ENCODE measurements around the gene EXOC1L. TPM values are rescaled to one million over a fixed set of nuclear protein-coding genes. Genes with fewer than 3 reads are reported as not detected.

Gene EXOC1L
- total and polyA plus RNA-seq, 2 of the 13 experiments (the other 11 are each of a cell fraction or from before 2014, with no cell fraction given) = not detected

DNA sequence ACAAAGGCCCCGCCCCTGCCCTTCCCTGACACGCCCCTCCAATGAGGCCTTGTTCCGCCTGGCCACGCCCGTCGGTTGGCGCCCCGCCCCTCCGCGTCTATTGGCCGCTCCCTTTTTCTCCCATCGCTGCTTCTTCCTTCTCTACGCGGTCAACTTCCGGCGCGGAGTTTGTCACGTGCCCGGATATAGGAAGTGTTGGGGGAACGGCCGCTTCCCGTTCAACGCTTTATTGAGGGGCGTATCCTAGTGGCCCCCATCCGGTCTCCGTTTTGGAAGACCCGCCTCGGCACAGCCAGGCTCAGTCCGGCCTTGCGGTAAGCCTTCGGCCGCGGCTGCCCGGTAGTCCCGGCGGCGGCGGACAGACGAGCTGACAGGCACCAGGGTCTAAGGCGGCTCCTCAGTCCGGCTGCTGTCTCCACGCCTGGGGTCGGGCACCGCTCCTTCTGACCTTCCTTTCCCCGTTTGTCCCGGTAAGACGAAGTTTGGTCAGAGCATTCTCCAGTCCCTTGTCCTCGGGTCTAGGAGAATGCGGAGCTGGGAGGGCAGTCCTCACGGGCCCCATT lies 34.0 kb downstream of the EXOC1L start, which contains the start of gene EXOC1 (continued):
- TF ChIP-seq, protein P1, sequence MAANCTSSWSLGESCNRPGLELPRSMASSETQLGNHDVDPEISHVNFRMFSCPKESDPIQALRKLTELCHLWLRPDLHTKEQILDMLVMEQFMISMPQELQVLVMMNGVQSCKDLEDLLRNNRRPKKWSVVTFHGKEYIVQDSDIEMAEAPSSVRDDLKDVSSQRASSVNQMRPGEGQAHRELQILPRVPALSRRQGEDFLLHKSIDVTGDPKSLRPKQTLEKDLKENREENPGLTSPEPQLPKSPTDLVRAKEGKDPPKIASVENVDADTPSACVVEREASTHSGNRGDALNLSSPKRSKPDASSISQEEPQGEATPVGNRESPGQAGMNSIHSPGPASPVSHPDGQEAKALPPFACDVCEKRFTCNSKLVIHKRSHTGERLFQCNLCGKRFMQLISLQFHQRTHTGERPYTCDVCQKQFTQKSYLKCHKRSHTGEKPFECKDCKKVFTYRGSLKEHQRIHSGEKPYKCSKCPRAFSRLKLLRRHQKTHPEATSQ (CRISPR knock-in tag; IDR thresholded peaks at IDR 0.05; ENCODE audit: borderline replicate concordance) = no peak
- TF ChIP-seq, protein P2, sequence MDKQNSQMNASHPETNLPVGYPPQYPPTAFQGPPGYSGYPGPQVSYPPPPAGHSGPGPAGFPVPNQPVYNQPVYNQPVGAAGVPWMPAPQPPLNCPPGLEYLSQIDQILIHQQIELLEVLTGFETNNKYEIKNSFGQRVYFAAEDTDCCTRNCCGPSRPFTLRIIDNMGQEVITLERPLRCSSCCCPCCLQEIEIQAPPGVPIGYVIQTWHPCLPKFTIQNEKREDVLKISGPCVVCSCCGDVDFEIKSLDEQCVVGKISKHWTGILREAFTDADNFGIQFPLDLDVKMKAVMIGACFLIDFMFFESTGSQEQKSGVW (CRISPR knock-in tag; IDR thresholded peaks at IDR 0.05; ENCODE audit: borderline replicate concordance) = no peak
- TF ChIP-seq, protein P3, sequence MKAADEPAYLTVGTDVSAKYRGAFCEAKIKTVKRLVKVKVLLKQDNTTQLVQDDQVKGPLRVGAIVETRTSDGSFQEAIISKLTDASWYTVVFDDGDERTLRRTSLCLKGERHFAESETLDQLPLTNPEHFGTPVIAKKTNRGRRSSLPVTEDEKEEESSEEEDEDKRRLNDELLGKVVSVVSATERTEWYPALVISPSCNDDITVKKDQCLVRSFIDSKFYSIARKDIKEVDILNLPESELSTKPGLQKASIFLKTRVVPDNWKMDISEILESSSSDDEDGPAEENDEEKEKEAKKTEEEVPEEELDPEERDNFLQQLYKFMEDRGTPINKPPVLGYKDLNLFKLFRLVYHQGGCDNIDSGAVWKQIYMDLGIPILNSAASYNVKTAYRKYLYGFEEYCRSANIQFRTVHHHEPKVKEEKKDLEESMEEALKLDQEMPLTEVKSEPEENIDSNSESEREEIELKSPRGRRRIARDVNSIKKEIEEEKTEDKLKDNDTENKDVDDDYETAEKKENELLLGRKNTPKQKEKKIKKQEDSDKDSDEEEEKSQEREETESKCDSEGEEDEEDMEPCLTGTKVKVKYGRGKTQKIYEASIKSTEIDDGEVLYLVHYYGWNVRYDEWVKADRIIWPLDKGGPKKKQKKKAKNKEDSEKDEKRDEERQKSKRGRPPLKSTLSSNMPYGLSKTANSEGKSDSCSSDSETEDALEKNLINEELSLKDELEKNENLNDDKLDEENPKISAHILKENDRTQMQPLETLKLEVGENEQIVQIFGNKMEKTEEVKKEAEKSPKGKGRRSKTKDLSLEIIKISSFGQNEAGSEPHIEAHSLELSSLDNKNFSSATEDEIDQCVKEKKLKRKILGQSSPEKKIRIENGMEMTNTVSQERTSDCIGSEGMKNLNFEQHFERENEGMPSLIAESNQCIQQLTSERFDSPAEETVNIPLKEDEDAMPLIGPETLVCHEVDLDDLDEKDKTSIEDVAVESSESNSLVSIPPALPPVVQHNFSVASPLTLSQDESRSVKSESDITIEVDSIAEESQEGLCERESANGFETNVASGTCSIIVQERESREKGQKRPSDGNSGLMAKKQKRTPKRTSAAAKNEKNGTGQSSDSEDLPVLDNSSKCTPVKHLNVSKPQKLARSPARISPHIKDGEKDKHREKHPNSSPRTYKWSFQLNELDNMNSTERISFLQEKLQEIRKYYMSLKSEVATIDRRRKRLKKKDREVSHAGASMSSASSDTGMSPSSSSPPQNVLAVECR (CRISPR knock-in tag; IDR thresholded peaks at IDR 0.05; ENCODE audit: borderline replicate concordance) = peak; percentile 96
- TF ChIP-seq, protein P4, sequence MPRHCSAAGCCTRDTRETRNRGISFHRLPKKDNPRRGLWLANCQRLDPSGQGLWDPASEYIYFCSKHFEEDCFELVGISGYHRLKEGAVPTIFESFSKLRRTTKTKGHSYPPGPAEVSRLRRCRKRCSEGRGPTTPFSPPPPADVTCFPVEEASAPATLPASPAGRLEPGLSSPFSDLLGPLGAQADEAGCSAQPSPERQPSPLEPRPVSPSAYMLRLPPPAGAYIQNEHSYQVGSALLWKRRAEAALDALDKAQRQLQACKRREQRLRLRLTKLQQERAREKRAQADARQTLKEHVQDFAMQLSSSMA (CRISPR knock-in tag; IDR thresholded peaks at IDR 0.05) = peak; percentile 26; the same call in 1 of the 2 replicates
- TF ChIP-seq, protein P5, sequence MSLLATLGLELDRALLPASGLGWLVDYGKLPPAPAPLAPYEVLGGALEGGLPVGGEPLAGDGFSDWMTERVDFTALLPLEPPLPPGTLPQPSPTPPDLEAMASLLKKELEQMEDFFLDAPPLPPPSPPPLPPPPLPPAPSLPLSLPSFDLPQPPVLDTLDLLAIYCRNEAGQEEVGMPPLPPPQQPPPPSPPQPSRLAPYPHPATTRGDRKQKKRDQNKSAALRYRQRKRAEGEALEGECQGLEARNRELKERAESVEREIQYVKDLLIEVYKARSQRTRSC (CRISPR knock-in tag; IDR thresholded peaks at IDR 0.05; ENCODE audit: low read depth) = no peak
- TF ChIP-seq, protein P6, sequence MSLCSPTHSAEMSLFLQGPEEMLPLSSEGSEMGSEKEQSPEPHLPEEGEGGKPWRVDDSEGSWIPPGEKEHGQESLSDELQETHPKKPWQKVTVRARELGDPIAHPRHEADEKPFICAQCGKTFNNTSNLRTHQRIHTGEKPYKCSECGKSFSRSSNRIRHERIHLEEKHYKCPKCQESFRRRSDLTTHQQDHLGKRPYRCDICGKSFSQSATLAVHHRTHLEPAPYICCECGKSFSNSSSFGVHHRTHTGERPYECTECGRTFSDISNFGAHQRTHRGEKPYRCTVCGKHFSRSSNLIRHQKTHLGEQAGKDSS (CRISPR knock-in tag; IDR thresholded peaks at IDR 0.05; ENCODE audit: borderline replicate concordance, low read depth) = no peak
- TF ChIP-seq ZFAT (CRISPR knock-in tag; conservative IDR thresholded peaks at IDR 0.05) = no peak
- TF ChIP-seq, protein P7, sequence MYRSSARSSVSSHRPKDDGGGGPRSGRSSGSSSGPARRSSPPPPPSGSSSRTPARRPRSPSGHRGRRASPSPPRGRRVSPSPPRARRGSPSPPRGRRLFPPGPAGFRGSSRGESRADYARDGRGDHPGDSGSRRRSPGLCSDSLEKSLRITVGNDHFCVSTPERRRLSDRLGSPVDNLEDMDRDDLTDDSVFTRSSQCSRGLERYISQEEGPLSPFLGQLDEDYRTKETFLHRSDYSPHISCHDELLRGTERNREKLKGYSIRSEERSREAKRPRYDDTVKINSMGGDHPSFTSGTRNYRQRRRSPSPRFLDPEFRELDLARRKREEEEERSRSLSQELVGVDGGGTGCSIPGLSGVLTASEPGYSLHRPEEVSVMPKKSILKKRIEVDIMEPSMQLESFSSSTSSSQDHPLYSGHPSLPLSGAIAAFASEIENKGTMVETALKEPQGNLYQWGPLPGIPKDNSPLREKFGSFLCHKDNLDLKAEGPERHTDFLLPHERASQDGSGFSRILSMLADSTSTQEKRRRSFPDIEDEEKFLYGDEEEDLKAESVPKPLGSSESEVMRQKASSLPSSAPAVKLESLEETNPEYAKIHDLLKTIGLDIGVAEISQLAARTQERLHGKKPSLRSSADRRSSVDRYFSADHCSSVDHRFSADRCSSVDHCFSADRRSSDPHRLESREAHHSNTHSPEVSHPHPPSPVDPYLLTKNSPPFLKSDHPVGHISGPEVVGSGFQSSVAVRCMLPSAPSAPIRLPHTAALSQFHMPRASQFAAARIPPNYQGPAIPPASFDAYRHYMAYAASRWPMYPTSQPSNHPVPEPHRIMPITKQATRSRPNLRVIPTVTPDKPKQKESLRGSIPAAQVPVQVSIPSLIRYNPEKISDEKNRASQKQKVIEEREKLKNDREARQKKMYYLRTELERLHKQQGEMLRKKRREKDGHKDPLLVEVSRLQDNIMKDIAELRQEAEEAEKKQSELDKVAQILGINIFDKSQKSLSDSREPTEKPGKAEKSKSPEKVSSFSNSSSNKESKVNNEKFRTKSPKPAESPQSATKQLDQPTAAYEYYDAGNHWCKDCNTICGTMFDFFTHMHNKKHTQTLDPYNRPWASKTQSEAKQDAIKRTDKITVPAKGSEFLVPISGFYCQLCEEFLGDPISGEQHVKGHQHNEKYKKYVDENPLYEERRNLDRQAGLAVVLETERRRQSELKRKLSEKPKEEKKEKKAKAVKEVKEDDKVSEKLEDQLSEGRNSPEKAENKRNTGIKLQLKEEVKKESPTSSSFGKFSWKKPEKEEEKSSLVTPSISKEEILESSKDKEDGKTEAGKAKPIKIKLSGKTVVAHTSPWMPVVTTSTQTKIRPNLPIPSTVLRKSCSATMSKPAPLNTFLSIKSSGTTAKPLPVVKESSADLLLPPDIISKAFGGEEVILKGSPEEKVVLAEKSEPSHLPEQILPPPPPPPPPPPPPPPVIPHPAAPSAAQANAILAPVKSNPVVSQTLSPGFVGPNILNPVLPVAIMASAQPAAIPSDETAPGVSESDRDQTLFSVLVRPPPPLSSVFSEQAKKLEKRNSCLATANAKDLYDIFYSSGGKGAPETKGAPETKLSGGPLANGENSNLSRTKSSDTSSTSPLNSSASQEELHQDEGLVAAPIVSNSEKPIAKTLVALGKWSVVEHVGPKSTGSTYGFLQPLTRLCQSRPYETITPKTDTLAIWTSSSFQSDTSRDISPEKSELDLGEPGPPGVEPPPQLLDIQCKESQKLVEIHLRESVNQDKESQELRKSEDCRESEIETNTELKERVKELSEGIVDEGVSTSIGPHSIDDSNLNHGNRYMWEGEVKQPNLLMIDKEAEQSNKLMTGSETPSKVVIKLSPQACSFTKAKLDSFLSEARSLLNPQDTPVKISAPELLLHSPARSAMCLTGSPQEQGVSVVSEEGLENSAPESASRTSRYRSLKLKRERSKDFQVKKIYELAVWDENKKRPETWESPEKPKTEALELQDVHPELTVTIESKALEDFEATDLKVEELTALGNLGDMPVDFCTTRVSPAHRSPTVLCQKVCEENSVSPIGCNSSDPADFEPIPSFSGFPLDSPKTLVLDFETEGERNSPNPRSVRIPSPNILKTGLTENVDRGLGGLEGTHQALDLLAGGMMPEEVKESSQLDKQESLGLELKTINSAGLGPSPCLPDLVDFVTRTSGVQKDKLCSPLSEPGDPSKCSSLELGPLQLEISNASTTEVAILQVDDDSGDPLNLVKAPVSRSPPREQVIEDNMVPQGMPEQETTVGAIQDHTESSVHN (CRISPR knock-in tag; IDR thresholded peaks at IDR 0.05) = no peak
- TF ChIP-seq ZNF17 (CRISPR knock-in tag; IDR thresholded peaks at IDR 0.05) = no peak
- no peak for TF ChIP-seq SMC3 (IDR thresholded peaks at IDR 0.05; ENCODE audit: low read length)

Measured in HepG2 (cell line).